Stimulated activated CD8-positive, alpha-beta memory T cell treated with anti-CD3 and anti-CD28 coated beads, Interleukin-15, amount 100 ng/mL, for 48 hours (primary cell): ENCODE data around the gene FLNB.
"Not testable (repeated sequence)": the region's sequence is repeated elsewhere in the genome, so short reads cannot be mapped to it uniquely, and the experiment has no call there.

Source experiments
- DNase-seq, 2 donors: peaks; one replicate each; pipeline ENCODE4 v3.0.0-alpha.2; 2020; ENCODE audit warnings: low read depth in 2 of 2

FLNB gene

GRCh38 chr3:58180099-58180880 lies 172.1 kb downstream of the FLNB start:
- DNase-seq = no peak

DNA sequence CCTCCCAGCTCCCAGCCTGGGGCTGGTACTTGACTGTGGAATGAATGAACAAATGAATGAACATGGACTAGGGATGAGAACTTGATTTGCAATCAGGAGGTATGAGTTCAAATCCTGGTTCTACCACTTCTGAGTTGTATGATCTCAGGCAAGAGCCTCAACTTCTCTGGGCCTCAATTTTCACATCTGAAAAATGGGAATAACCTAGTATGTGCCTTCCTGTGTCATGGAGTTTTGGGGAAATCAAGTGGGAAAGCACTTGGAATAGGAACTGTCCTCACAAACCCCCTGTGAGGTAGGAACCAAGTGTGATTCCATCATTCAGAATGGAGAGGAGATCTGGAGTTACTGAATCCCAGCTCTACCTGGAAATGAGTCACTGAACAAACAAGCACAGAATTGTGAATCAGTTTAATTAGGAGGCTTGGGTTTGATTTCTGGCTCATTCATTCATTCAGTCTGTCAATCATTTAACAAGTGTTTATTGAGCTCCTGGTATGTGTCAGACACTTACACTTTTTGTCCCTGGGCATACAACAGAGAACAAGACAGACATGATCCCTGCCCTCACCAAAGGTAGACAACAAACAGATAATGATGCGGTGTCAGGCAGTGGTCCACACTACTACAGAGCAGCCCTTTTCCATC lies 172.8 kb downstream of the FLNB start:
- DNase-seq = no peak

- DNase-seq = no peak
Measured at GRCh38 chr3:58183221-58183620, 175.0 kb downstream of the FLNB start.

- DNase-seq = no peak
Measured at GRCh38 chr3:58183891-58184290, 175.7 kb downstream of the FLNB start.

- DNase-seq = no peak
Measured at GRCh38 chr3:58184309-58184981, 176.2 kb downstream of the FLNB start.

GRCh38 chr3:58184982-58185360 lies 176.7 kb downstream of the FLNB start:
- DNase-seq = no peak

DNA sequence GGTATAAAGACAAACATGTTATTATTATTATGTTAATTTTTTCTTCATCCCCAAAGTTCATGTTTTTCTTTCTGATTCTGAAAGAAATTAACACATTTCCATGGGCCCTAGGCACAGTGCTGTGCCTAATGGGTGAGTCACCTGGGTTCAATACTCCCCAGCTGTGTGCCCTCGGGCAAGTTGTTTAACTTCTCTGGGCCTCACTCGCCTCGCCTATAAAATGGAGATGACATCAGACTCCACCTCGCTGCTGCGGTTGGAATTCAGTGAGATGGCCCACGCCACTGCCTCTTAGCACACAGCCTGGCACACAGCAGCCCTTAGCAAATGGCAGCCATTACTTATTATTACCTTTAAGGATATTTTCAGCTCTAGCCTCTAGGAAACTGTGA lies 179.9 kb downstream of the FLNB start:
- DNase-seq = no peak

GRCh38 chr3:58188921-58189451 lies 180.8 kb downstream of the FLNB start:
- no peak for DNase-seq

DNA sequence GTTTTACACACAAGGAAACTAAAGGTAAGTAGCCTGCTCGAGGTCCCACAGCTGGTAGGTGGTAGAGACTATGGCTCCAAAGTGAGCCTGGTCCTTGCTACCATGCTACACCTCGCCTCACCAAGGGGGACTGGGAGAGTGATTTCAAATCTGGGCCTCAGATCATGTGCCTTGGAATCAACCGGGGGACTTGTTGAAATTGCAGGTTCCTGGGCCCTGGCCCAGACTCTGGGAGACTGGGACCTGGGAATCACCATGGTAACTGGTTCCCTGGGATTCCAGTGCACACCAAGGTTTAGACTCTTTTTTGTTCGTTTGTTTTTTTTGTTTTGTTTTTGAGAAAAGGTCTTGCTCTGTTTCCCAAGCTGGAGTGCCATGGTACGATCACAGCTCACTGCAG lies 181.5 kb downstream of the FLNB start:
- no peak for DNase-seq

DNA sequence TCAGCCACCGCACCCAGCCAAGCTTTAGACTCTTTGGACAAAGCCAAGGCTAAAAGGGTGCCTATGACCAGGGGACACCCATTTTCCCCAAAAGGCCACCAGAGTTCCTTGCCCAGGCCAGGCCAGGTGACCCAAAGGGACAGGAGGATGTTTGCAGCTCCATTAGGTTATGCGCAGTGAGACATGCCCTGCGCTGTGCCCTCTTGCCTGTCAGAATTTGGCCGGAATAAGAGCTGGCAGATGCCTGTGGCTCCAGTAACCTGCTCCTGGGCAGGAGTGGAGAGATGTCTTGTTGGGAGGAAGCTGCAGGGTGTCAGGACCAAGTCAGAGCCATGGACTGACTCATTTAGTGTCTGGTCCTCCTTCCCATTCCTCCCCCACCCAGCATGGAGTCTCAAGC lies 182.1 kb downstream of the FLNB start:
- DNase-seq = no peak

- DNase-seq = no peak
Measured at GRCh38 chr3:58190882-58191281, 182.7 kb downstream of the FLNB start.

DNA sequence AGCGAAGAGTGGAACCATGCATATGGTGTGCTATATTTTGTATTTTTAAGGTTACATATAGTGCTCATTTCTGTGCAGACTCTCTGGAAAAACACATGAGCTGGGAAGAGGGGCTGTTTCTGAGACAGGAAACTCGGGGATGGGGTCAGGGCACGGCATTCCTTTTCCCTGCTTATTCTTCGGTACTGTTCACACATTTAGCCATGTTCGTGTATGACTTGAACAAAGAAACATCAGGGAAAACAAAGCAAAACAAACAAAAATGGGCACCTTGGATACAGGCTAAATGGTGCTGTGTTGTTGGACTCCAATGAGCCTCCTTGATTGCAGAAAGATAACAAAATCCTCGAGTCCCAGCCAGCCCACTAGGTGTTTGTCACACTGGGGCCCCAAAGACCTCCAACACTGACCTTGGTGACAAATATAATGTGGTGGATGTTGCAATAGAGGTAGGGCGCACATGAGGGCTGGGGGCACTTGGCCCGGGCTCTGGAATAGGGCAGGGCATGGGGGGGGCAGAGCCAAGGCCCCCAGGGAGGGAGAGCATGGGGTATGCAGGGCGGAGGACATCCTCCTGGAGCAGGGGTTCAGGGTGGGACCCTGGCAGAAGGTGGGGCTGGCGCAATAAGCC lies 183.3 kb downstream of the FLNB start:
- no peak for DNase-seq

DNA sequence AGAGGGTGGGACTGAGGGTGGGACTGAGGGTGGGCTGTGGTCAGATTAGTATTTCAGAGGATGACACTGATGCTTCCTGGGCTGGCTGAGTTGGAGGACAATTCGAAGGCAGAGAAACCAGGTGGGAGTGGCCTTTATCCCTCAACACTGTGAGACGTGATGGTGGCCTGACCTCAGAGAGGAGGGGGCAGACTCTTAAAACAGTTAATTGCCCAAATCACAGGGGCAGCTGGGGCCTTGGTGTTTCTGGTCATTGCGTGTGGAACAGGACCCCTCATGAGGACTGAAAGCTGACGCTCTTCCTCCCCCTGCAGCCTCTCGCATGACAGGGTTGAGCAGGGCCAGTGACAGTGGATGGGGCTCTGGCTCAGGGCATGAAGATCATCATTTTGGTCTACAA lies 183.8 kb downstream of the FLNB start:
- no peak for DNase-seq

- DNase-seq = no peak
Measured at GRCh38 chr3:58193682-58194407, 185.6 kb downstream of the FLNB start.

DNA sequence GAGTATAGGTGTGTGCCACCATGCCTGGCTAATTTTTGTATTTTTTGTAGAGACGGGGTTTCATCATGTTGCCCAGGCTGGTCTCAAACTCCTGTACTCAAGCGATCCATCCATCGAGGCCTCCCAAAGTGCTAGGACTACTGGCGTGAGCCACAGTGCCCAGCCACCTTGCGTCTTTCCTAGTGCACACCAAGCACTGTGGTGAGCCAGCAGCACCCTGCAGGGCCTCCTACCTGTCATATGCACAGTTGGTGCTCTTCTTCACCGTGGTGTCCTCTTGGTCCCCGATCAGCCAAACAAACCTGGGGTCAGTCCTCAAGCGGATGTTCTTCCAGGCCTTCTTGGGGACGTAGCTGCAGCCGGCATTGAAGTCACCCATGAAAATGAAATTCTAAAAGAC lies 189.4 kb downstream of the FLNB start:
- no peak for DNase-seq

- DNase-seq = no peak
Measured at GRCh38 chr3:58198362-58198761, 190.1 kb downstream of the FLNB start.

DNA sequence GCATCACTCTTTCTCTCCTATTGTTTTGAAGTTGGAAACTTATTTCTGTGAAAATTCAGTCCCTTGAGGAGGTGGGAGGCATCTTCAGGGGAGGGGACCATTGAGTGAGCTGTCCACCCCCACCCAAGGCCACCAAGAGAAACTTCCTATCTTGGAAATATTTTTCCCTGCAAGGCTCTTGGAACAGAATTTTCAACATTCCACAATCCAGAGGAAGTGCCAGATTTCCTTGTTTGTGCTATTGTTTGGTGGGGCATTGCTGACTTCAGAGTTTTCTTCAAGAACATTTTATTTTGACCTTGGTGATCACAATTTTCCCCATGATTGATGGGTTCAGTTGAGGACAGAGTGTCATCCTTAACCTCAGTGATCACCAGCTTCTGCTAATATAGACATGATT lies 190.6 kb downstream of the FLNB start:
- no peak for DNase-seq

DNA sequence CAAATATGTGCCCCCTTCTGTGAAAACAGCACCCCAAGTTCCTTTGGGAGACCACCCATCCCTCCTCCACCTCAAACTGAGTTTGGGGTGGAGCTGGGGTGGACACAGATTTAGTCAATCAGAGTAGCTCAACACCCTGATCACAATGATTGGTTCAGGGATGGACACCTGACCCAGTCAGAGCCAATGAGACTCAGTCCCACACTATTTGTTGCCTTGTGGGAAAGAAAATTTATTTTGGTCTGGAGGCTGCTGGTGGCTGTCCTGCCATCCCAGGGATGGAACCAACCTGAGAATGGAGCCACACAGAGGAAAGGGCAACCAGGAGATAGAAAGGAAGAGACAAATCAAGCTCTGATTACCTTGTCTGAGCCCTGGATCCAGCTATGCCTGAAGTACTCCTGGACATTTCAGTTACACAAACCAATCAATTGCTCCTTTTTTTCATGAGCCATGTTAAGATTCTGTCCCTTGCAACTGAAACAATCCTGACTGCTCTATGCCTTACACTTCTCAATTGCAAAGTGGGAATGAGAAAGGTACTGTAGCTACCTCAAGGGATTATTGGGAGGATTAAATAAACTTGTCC lies 192.0 kb downstream of the FLNB start:
- no peak for DNase-seq

GRCh38 chr3:58200846-58201355 lies 192.7 kb downstream of the FLNB start:
- DNase-seq = no peak

DNA sequence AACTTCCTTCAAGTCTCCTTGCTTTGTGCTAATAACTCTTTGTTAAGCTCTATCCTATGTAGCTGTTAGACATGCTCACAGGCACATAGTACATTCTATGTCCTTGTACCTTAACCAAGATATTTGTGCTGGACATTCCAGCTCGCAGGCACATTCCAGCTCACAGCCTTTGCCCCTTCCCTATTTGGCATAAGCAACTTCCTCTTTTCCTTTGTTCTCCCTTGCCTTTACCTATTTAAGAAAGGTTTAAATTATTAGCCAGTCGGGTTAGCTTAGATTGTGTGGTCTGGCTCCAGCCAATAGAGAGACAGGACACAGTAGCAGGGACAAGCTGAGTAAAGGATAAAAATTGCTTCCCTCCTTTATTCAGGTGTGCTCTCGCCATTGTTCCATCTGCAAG lies 193.2 kb downstream of the FLNB start:
- not testable (repeated sequence) for DNase-seq

- no peak for DNase-seq
Measured at GRCh38 chr3:58202917-58203360, 194.7 kb downstream of the FLNB start.
